IPS-20b (cell line): ENCODE results near the gene GNG7.
"Not testable (repeated sequence)": the region's sequence is repeated elsewhere in the genome, so short reads cannot be mapped to it uniquely, and the experiment has no call there.

Experiments
- H3K27ac ChIP-seq: one replicate; pipeline ENCODE4 v1.5.1; 2013; ENCODE audit warnings: low read length
- H3K27me3 ChIP-seq: 2 replicates; pipeline ENCODE4 v1.6.1; 2013; ENCODE audit warnings: mild to moderate bottlenecking, low read length, inconsistent platforms; ENCODE audit not compliant: insufficient read depth
- H3K36me3 ChIP-seq: 2 replicates; pipeline ENCODE4 v1.6.1; 2013; ENCODE audit warnings: low read depth, mild to moderate bottlenecking, inconsistent platforms, low read length, moderate library complexity; ENCODE audit not compliant: insufficient read depth
- H3K4me1 ChIP-seq: 2 replicates; pipeline ENCODE4 v1.6.1; 2013; ENCODE audit warnings: mild to moderate bottlenecking, control low read depth, inconsistent platforms, low read length, moderate library complexity; ENCODE audit not compliant: insufficient read depth
- H3K4me3 ChIP-seq: 2 replicates; pipeline ENCODE4 v1.5.1; 2013; ENCODE audit warnings: mild to moderate bottlenecking, low read length, inconsistent platforms
- H3K9ac ChIP-seq: 2 replicates; pipeline ENCODE4 v1.6.1; 2013; ENCODE audit warnings: low read depth, mild to moderate bottlenecking, inconsistent platforms, low read length, moderate library complexity
- H3K9me3 ChIP-seq: 2 replicates; pipeline ENCODE4 v1.6.1; 2013; ENCODE audit warnings: mild to moderate bottlenecking, low read depth, low read length, inconsistent platforms; ENCODE audit not compliant: insufficient read depth

The GNG7 gene

DNA sequence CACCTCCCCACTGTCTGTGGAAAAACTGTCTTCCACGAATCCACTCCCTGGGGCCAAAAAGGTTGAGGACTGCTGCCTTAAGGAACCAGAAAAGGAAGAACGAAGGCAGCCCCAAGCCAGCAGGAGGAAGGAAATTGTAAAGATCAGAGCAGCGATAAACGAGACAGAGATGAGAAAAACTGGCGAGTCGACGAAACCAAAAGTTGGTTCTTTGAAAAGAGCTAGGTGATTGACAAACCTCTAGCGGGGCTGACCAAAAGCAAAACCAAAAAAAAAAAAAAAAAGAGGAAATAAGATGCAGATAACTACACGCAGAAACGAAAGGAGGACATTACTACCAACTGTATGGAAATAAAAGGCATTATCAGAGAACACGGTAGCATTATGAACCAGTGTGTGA, 149.6 kb downstream of the GNG7 start:
- Histone ChIP-seq H3K27ac (no peak overlapping the region), H3K4me1 (no peaks in the 10 kb centered on the region), H3K9me3 (no peaks in the 10 kb centered on the region), H3K9ac (no peak overlapping the region), H3K36me3 (no peaks in the 10 kb centered on the region), H3K27me3 (no peaks in the 10 kb centered on the region), H3K4me3 (no peak overlapping the region)

DNA sequence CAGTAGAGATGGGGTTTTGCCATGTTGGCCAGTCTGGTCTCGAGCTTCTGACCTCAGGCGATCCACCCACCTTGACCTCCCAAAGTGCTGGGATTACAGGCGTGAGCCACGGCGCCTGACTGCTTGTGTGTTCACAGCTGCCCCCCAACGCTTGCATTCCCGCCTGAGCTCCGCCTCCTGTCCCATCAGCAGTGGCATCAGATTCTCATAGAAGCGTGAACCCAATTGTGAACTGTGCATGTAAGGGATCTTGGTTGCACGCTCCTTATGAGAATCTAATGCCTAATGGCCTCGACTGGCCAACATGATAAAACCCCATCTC, 150.7 kb downstream of the GNG7 start:
- Histone ChIP-seq H3K4me1 (no peaks in the 10 kb centered on the region), H3K9me3 (no peaks in the 10 kb centered on the region), H3K27me3 (no peaks in the 10 kb centered on the region), H3K4me3 (no peak overlapping the region), H3K36me3 (no peaks in the 10 kb centered on the region), H3K27ac (no peak overlapping the region), H3K9ac (no peak overlapping the region)

DNA sequence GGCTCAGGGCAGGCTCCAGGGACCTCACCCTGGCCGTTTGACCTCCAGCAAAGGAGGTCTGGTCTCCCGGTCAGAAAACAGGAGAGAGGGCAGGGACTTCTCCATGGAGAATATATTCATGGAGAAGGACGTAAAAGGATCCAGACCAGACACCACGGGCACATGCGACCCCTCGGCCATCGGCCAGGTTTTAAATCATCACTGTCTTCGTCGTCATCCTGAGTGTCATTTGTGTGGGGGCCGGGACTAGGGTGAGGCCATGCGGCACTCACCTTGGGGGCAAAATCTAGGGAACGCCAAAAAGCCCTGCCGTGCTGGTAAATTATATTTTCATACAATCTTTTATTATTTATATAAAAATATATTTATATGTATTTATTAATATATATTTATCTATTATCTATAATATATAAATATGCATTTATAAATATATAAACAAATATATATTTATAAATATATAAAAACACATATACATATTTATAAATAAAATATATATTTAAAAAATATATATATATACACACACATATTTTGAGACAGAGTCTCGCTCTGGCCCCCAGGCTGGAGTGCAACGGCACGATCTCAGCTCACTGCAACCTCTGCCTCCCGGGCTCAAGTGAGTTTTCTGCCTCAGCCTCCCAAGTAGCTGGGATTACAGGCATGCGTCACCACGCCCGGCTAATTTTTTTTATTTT, 151.2 kb downstream of the GNG7 start:
- Histone ChIP-seq H3K27me3 (no peaks in the 10 kb centered on the region), H3K36me3 (no peaks in the 10 kb centered on the region), H3K4me3 (no peak overlapping the region), H3K27ac (no peak overlapping the region), H3K9ac (no peak overlapping the region), H3K9me3 (no peaks in the 10 kb centered on the region), H3K4me1 (no peaks in the 10 kb centered on the region)

DNA sequence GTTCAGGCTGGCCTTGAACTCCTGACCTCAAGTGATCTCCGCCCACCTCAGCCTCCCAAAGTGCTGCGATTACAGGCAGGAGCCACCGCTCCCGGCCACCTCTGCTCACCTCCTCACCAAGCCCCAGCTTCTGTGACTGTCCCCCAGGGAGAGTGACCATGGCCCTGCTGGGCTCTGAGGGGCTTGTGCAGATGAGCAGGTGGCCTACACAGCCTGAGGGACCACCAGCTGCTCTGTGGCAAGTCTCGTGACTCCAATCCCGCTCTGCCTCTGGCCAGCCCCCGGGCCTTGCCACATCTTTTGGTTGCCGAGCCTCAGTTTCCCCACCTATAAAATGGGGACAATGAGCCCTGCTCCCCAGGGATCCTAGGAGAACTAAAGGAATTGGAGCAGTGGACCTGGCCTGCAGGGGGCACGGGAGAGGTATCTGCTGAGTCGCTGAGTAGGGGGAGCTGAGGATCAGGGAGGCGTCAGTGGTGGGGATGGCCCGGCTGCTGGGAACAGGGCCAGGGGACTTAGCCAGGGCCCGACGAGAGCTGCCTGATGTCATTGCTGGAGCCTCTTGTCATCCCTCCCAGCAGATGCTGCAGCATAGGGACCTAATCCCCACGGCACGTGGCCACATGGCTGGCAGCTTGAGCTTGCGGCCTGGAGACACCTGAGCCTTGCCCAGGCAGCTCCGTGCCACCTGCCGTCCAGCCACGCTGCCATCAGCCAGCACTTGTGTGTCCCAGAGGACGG, 151.9 kb downstream of the GNG7 start:
- Histone ChIP-seq H3K4me1 (no peaks in the 10 kb centered on the region; the same call in 1 of the 2 replicates), H3K27ac (no peak overlapping the region), H3K9me3 (no peaks in the 10 kb centered on the region), H3K36me3 (no peaks in the 10 kb centered on the region), H3K9ac (no peak overlapping the region), H3K4me3 (no peak overlapping the region), H3K27me3 (no peaks in the 10 kb centered on the region)

DNA sequence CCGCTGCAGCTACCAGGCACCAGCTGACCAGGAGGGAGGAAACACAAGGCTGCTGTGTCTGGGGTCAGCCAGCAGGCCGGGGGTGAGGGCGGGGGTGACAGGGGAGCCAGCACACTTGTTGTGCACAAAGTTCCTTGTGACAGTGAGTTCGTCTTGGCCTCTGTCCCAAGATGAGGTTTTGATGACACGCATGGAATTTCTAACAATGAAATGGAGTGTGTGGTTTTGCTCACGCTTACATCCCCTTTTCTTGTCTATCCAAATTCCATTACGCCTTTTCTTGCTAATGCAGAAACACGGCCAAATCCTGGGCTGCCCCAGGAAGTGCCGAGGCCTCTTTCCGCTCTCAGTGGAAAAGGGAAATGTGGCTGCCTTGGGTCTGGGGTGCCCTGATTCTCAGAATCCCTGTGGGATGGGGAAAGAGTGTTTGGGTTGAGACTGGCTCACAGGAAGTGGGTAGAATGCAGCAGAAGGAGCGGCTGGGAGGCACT, 152.7 kb downstream of the GNG7 start:
- no peaks in the 10 kb centered on the region for H3K27me3 ChIP-seq
- H3K4me1 ChIP-seq, result no peaks in the 10 kb centered on the region; the same call in 1 of the 2 replicates
- H3K9ac ChIP-seq, result no peak overlapping the region
- H3K36me3 ChIP-seq, result no peaks in the 10 kb centered on the region
- H3K27ac ChIP-seq, result no peak overlapping the region
- no peak overlapping the region for H3K4me3 ChIP-seq
- no peaks in the 10 kb centered on the region for H3K9me3 ChIP-seq

DNA sequence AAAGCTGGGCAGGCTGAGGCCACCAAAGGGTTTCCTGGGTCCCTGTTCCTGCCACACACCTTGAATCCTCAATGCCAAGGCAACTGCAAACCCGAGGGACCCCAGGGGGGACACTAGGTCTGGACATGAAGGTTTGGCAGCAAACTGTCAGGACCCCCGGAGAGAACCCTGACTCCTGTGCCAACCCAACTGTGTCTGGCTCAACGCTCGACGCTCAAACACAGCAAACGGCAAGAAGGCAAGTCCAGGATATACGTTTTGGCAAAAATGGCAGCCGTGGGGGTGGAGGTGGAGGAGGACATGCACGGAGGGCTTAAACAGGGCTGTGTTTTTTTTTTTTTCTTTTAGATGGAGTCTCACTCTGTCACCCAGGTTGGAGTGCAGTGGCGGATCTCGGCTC, 153.5 kb downstream of the GNG7 start:
- Histone ChIP-seq H3K27me3 (peaks cover 3% of the 10 kb centered on the region; the same call in 1 of the 2 replicates), H3K36me3 (no peaks in the 10 kb centered on the region), H3K27ac (no peak overlapping the region), H3K4me1 (peaks cover 3% of the 10 kb centered on the region; the same call in 1 of the 2 replicates), H3K4me3 (no peak overlapping the region), H3K9ac (no peak overlapping the region), H3K9me3 (no peaks in the 10 kb centered on the region)

DNA sequence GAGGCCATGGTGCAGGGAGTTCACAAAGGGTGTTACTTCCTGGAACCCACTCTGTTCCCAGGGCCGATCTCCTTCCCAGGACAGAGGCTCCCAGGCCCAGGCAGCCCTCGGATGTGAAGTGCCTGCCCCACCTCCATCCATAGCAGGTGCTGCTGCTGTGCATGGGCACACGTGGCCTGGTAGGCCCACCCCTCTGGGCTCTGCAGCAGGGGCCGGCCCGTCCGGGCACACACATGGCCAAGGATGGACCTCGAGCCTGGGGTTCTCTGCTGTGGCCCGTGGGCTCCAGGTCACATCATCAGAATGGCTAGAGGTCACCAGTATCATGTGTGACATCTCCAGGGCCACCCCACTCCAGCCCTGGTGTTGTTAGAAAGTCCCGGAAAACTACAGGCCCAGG, 154.8 kb downstream of the GNG7 start:
- no peak overlapping the region for H3K27ac ChIP-seq
- peaks cover 5% of the 10 kb centered on the region; the same call in 1 of the 2 replicates for H3K27me3 ChIP-seq
- H3K36me3 ChIP-seq, result no peaks in the 10 kb centered on the region
- H3K9ac ChIP-seq, result no peak overlapping the region
- H3K4me3 ChIP-seq, result no peak overlapping the region
- H3K4me1 ChIP-seq, result peaks cover 5% of the 10 kb centered on the region; the same call in 1 of the 2 replicates
- no peaks in the 10 kb centered on the region for H3K9me3 ChIP-seq

DNA sequence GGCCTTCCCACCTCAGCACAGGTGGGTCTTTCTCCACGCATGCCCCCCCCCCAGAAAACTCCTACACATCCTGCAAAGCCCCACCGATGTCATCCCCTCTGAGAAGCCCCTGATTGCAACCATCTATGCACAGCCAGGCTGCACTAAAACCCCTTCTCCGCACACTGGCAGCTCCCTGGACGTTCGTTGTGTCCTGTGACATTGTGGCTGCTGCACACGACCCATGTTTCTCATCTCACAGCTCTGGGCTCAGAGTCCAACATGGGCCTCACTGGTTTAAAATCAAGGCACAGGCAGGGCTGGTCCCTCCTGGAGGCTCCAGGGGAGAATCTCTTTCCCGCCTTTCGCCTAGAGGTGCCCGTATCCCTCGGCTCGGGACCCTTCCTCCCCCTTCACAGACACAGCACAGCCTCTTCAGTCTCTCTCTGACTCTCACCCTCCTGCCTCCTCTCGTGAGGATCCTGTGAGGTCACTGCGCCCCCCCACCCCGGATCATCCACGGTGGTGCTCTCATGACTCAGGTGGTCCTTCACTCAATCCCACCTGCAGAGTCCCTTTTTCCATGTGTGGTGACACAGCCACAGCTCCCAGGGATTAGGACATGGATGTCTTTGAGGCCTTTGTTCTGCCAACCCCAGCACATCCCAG, 155.3 kb downstream of the GNG7 start:
- H3K4me3 ChIP-seq, result no peak overlapping the region
- H3K36me3 ChIP-seq, result no peaks in the 10 kb centered on the region
- H3K27ac ChIP-seq, result no peak overlapping the region
- H3K4me1 ChIP-seq, result peaks cover 9% of the 10 kb centered on the region; the same call in 1 of the 2 replicates
- H3K27me3 ChIP-seq, result peaks cover 5% of the 10 kb centered on the region; the same call in 1 of the 2 replicates
- H3K9me3 ChIP-seq, result no peaks in the 10 kb centered on the region
- H3K9ac ChIP-seq, result no peak overlapping the region

DNA sequence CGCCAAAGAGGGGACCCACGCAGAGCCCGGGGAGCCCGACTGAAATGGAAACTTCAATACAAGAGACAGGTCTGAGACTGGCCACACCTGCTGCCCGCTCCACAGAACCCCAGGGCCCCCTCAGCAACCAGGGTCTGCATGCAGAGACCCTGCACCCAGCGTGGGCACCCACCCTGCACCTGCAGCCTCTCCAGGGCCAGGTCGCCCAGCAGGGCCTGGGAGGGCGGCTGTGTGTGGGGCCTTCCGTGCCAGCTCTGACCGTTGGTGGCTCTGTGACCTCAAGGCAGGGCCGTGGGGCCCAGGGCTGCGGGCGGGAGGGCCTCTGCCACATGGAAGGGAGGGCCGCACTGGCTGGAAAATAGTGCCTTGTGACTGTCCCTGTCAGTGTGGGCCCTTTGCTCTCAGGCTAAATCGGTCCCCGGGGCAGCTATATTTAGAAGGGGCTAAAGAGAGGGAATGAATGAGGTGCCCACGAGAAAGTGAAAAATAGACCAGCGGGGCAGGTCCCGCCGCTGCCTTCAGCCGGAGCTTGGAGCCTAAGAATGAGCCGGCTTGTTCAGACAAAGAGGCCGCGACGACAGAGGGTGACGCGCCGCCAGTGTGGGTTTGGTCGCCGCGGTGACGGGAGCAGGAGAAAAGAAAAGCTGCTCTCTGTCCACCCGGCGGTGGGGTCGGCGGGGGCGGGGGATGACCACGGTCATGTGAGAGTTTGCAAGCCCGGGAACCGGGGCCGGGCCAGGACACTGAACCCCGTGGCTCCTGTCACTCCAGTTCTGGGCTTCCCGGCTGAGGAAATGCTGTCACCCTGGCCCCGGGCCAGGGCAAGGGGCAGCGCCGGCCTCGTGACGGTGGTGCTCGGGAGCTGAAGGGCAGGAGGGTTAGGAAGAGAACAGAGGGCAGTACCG, 156.1 kb downstream of the GNG7 start:
- Histone ChIP-seq H3K27me3 (peaks cover 5% of the 10 kb centered on the region; the same call in 1 of the 2 replicates), H3K9ac (no peak overlapping the region)

DNA sequence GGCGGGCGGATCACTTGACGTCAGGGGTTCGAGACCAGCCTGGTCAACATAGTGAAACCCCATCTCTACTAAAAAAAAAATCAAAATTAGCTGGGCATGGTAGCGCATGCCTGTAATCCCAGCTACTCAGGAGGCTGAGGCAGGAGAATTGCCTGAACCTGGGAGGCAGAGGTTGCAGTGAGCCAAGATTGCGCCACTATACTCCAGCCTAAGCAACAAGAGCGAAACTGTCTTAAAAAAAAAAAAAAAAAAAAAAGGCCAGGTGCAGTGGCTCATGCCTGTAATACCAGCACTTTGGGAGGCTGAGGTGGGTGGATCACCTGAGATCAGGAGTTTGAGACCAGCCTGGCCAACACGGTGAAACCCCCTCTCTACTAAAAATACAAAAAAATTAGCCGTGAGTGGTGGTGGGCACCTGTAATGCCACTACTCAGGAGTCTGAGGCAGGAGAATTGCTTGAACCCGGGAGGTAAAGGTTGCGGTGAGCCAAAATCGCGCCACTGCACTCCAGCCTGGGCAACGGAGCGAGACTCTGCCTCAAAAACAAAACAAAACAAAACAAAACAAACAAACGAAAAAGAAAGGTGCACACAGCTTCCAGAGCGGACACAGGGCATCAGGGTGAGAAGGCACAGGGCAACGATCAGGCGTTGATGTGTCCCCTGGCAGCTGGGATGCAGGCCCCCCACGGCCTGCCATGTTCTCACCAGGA, 156.9 kb downstream of the GNG7 start:
- H3K27ac ChIP-seq, H3K9ac ChIP-seq, H3K4me3 ChIP-seq, H3K36me3 ChIP-seq, H3K27me3 ChIP-seq, H3K9me3 ChIP-seq: not testable (repeated sequence)
- peaks cover 11% of the 10 kb centered on the region; the same call in 1 of the 2 replicates for H3K4me1 ChIP-seq

More for the DNA sequence above, 156.1 kb downstream of the GNG7 start:
- peaks cover 9% of the 10 kb centered on the region; the same call in 1 of the 2 replicates for H3K4me1 ChIP-seq
- H3K9me3 ChIP-seq, result no peaks in the 10 kb centered on the region
- no peak overlapping the region for H3K4me3 ChIP-seq
- no peak overlapping the region for H3K27ac ChIP-seq
- H3K36me3 ChIP-seq, result no peaks in the 10 kb centered on the region
